IPS DF 6.9 (cell line): ENCODE results near the gene TET3.
"Not testable (repeated sequence)": the region's sequence is repeated elsewhere in the genome, so short reads cannot be mapped to it uniquely, and the experiment has no call there.

Experiments
- DNase-seq: peaks from one replicate; pipeline ENCODE4 v3.0.0-alpha.2; 2013; ENCODE audit warnings: low read depth, low spot score
- H3K27ac ChIP-seq: one replicate; pipeline ENCODE4 v1.5.1; 2013; ENCODE audit warnings: low read length, control low read depth
- H3K27me3 ChIP-seq: 2 replicates; pipeline ENCODE4 v1.6.1; 2013; ENCODE audit warnings: mild to moderate bottlenecking, low read length; ENCODE audit not compliant: control insufficient read depth, insufficient read depth
- H3K36me3 ChIP-seq: 2 replicates; pipeline ENCODE4 v1.6.1; 2013; ENCODE audit warnings: low read length; ENCODE audit not compliant: control insufficient read depth, insufficient read depth
- H3K4me1 ChIP-seq: 2 replicates; pipeline ENCODE4 v1.6.1; 2013; ENCODE audit warnings: low read length; ENCODE audit not compliant: control insufficient read depth, insufficient read depth
- H3K4me3 ChIP-seq: 2 replicates; pipeline ENCODE4 v1.5.1; 2013; ENCODE audit warnings: mild to moderate bottlenecking, low read length
- H3K9me3 ChIP-seq: 2 replicates; pipeline ENCODE4 v1.6.1; 2013; ENCODE audit warnings: low read length, inconsistent platforms; ENCODE audit not compliant: control insufficient read depth, insufficient read depth
- WGBS: extraction: QIAGEN DNeasy Blood & Tissue Kit; methylation state at CpG from one replicate; pipeline ENCODE4 v1.1.7; 2013; ENCODE audit warnings: mixed read lengths, missing lambda C conversion rate; ENCODE audit not compliant: insufficient read length, insufficient coverage; 5-methylcytosine and 5-hydroxymethylcytosine counted together

Gene TET3

GRCh38 chr2:73984203-73984921, at the start of gene TET3:
TSS of gene TET3 (plus strand) at chr2:73984910. CDS start at chr2:73986404, 1,494 bp downstream.
- Histone ChIP-seq H3K27ac (no peak within 1 kb of the TSS), H3K27me3 (peaks cover 16% of the 10 kb centered on the region), H3K4me3 (peak within 1 kb of the TSS; percentile 66; the same call in 1 of the 2 replicates), H3K9me3 (no peaks in the 10 kb centered on the region), H3K4me1 (peaks cover 8% of the 10 kb centered on the region), H3K36me3 (no peaks in the 10 kb centered on the region)
- no peak for DNase-seq
- WGBS = no CpG with 5 or more reads among the region's 85 CpGs

DNA sequence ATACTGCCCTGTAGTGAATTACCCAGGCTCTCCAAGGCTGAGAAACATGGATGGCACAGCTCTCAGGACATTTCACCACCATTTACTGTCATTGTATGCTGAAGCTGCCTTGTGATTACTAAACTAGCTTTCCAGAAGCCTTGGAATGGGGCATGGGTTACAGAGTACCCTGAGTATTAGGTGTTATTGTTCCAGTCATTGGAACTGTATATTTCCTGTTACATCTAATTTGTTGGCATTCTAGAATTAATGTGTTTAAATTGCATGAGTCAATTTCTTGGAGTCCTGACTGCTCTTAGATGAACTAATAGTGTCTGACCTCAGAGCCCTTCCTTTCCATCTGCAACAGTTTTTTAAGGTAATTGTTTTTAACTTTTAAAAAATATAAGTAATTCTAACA, 49.1 kb upstream of the TET3 start:
- no peak for DNase-seq
- Histone ChIP-seq H3K36me3 (peaks cover 5% of the 10 kb centered on the region; the same call in 1 of the 2 replicates), H3K27me3 (no peaks in the 10 kb centered on the region), H3K4me1 (no peaks in the 10 kb centered on the region), H3K4me3 (no peak overlapping the region), H3K27ac (no peak overlapping the region), H3K9me3 (no peaks in the 10 kb centered on the region)

DNA sequence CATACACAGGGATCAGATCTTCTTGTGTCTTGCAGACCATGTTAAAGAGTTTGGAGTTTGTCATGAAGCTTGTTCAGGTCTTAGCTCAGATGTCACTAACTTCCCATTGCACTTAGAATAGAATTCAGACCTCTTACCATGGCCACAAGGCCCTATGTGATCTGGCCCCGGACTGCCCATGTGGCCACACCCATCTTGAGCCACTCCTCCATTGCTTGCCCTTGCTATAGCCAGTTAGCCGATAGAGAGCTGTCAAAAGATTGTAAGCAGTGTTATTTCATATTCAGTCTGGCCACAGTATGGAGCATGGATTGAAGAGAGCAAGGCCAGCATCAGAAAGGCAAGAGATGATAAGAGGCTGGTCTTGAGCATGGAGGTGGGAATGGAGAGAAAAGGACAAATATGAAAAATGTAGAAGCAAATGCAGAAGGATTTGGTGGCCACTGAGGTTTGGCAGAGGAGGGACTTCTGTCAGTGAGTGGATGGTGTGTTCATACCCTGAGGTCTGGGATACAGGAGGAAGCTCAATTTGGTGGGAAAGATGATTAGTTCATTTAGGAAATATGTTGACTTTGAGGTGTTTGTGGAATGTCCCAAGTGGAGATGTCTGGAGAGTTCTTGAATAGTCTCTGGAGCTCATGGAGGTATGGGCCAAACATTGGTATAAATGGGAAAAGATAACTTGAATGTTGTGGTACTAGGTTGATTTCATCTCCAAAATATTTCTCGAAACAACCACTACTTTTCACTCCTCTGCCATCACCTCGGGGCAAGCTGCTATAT, 47.4 kb upstream of the TET3 start:
- no peaks in the 10 kb centered on the region for H3K4me1 ChIP-seq
- no peaks in the 10 kb centered on the region for H3K27me3 ChIP-seq
- H3K36me3 ChIP-seq = peaks cover 3% of the 10 kb centered on the region; the same call in 1 of the 2 replicates
- no peaks in the 10 kb centered on the region for H3K9me3 ChIP-seq
- no peak overlapping the region for H3K4me3 ChIP-seq
- DNase-seq = no peak
- no peak overlapping the region for H3K27ac ChIP-seq
- WGBS = no CpG with 5 or more reads among the region's 4 CpGs

DNA sequence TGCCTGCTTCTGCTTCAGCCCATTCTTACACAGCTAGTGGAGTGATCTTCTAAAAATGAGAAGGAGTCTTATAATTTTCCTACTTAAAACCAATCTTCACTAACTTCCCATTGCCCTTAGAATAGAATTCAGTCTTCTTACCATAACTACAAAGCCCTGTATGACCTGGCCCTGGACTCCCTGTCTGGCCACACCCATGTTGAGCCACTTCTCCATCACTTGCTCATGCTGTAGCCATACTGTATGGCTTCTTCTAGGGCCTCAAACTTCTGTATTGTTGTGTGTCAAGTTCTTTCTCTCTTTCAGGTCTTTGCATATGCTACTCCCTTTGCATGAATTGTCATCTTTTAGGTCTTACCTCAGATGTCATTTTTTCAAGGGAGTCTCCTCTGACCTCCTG, 46.8 kb upstream of the TET3 start:
- Histone ChIP-seq H3K27ac (no peak overlapping the region), H3K36me3 (no peaks in the 10 kb centered on the region; the same call in 1 of the 2 replicates), H3K4me3 (no peak overlapping the region), H3K9me3 (no peaks in the 10 kb centered on the region), H3K4me1 (no peaks in the 10 kb centered on the region), H3K27me3 (no peaks in the 10 kb centered on the region)
- no peak for DNase-seq

- DNase-seq = no peak
- Histone ChIP-seq H3K9me3 (no peaks in the 10 kb centered on the region), H3K27ac (no peak overlapping the region), H3K36me3 (no peaks in the 10 kb centered on the region; the same call in 1 of the 2 replicates), H3K4me3 (no peak overlapping the region), H3K4me1 (no peaks in the 10 kb centered on the region), H3K27me3 (no peaks in the 10 kb centered on the region)
- whole genome bisulfite sequencing = no CpG with 5 or more reads among the region's 5 CpGs
Observed at GRCh38 chr2:73938718-73939352, 45.9 kb upstream of the TET3 start.

DNA sequence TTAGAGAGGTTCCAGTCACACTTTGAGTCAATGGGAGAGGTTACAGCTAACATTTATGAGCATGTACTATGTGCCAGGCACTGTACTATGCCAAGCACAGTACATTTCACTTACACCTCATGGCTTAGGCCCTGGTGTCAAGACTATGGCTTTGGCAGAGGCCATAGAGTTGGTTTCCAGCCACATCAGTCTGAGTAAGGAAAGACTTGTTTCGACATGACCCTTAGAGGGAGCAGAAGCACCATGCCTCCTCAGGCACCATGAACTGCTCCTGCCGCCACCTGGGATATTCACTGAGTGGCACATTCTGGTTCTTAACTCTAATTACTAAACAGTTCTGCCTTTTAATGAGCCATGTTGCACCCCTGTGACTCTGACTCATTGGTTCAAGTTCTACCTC, 45.3 kb upstream of the TET3 start:
- H3K27ac ChIP-seq = no peak overlapping the region
- no peaks in the 10 kb centered on the region; the same call in 1 of the 2 replicates for H3K36me3 ChIP-seq
- no peaks in the 10 kb centered on the region for H3K9me3 ChIP-seq
- no peaks in the 10 kb centered on the region for H3K27me3 ChIP-seq
- no CpG with 5 or more reads among the region's 2 CpGs for WGBS
- no peaks in the 10 kb centered on the region for H3K4me1 ChIP-seq
- no peak for DNase-seq
- H3K4me3 ChIP-seq = no peak overlapping the region

- H3K4me3 ChIP-seq, H3K36me3 ChIP-seq, DNase-seq, H3K27me3 ChIP-seq, H3K27ac ChIP-seq, H3K4me1 ChIP-seq, H3K9me3 ChIP-seq: not testable (repeated sequence)
- WGBS = no CpG with 5 or more reads among the region's 1 CpG
Observed at GRCh38 chr2:73940066-73940465, 44.6 kb upstream of the TET3 start.

GRCh38 chr2:73942664-73943063, 42.0 kb upstream of the TET3 start:
- no CpG with 5 or more reads among the region's 2 CpGs for WGBS
- Histone ChIP-seq H3K36me3 (peaks cover 7% of the 10 kb centered on the region; the same call in 1 of the 2 replicates), H3K4me3 (no peak overlapping the region)

DNA sequence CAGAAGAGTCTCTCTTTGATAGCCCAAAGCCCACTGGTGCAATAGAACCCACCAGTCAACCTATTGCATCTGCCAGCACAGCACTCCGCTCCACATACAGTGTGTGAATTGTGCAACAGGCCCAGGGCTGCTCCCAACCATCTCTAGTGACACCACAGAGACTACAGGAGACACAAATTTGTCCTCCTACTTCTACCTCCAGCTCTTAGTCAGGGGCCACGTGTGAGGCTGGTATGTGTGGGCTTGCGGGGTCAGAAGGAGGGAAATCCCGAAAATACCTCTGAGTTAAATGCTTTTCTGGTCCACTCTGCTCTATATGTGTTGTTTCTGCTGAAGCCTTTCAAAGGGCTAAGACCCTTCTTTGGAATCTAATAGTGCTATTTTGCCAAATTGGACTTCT, 40.0 kb upstream of the TET3 start:
- no CpG with 5 or more reads among the region's 4 CpGs for WGBS
- H3K27me3 ChIP-seq = no peaks in the 10 kb centered on the region
- no peak overlapping the region for H3K27ac ChIP-seq
- no peaks in the 10 kb centered on the region for H3K9me3 ChIP-seq
- no peak for DNase-seq
- H3K36me3 ChIP-seq = peaks cover 7% of the 10 kb centered on the region; the same call in 1 of the 2 replicates
- H3K4me3 ChIP-seq = no peak overlapping the region; the same call in 1 of the 2 replicates
- H3K4me1 ChIP-seq = no peaks in the 10 kb centered on the region

More at GRCh38 chr2:73942664-73943063, 42.0 kb upstream of the TET3 start:
- no peaks in the 10 kb centered on the region for H3K4me1 ChIP-seq
- H3K9me3 ChIP-seq = no peaks in the 10 kb centered on the region
- DNase-seq = no peak
- H3K27ac ChIP-seq = no peak overlapping the region
- H3K27me3 ChIP-seq = no peaks in the 10 kb centered on the region

- Histone ChIP-seq H3K27me3 (no peaks in the 10 kb centered on the region), H3K9me3 (no peaks in the 10 kb centered on the region), H3K4me3 (no peak overlapping the region), H3K36me3 (peaks cover 10% of the 10 kb centered on the region; the same call in 1 of the 2 replicates), H3K4me1 (no peaks in the 10 kb centered on the region), H3K27ac (no peak overlapping the region)
- no CpG with 5 or more reads among the region's 1 CpG for WGBS
- DNase-seq = no peak
Observed at GRCh38 chr2:73946215-73946614, 38.5 kb upstream of the TET3 start.
